Epithelial cell of proximal tubule (primary cell): ENCODE results near the gene PPP1R12A. TPM values are rescaled to one million over a fixed set of nuclear protein-coding genes. Genes with fewer than 3 reads are reported as not detected.

Experiments used
- DNase-seq: peaks from one replicate; pipeline ENCODE4 v3.0.0-alpha.2; 2011; ENCODE audit warnings: low read depth
- H3K4me3 ChIP-seq: 2 replicates; pipeline ENCODE4 v1.5.1; 2011; ENCODE audit warnings: low read depth, mild to moderate bottlenecking, low read length
- CTCF ChIP-seq: conservative IDR thresholded peaks from 2 replicates; pipeline ENCODE4 v1.5.1; 2012; ENCODE audit warnings: low read depth, mild to moderate bottlenecking, low read length
- total RNA-seq: library from RNA; depleted of rRNA; stranded (reverse); fragments of >200 nt; gene quantifications from 2 replicates; pipeline ENCODE4 v1.2.3, GENCODE V29; 2015

The PPP1R12A gene
- total RNA-seq, 1 donor from 2014 or later = 66.0 TPM

DNA sequence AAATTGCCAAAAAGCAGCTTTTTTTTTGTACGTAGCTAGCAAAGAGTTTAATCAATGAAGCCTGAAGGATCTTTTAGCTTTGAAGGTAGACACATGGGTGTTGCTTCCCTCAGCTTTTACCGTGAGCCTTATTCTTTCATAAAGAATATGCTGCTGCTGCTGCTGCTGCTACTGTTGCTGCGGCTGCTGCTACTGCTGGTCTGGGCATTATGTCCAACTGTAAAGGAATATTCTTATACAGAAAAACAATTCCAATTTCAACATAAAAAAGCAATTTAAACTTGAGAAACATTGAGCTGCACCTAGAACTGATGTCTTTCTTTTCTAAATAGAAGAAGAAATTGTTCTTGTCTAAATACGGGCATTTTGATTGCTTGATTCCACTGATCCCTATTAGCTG lies 38.9 kb upstream of the PPP1R12A start:
- DNase-seq = no peak
- TF ChIP-seq CTCF = no peak

DNA sequence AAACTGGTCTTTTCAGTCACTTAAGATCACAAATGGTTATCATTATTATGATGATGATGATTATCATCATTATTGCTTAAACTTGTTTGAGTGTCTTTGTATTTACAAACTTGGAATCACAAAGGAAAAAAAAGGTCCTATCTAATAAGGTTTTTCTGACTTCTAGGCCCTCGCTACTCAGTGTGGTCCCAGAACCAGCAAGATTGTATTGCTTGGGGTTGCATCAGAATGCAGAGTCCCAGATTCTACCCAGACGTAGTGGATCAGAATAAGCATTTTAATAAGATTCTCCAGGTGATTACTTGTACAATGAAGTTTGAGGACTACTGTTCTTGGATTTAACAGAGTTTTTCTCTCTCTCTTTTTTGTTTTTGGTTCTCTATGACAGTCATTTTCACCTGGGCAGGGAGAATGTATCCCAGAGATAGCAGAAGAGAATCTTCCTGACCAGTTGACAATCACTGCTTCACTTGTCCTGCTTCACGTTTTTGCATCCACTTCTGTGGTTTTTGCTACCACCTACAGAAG lies 29.3 kb upstream of the PPP1R12A start:
- TF ChIP-seq CTCF = no peak
- no peak for DNase-seq
- no peak overlapping the region for H3K4me3 ChIP-seq

More for the DNA sequence above, 38.9 kb upstream of the PPP1R12A start:
- no peak overlapping the region for H3K4me3 ChIP-seq

GRCh38 chr12:79961411-79961810 lies 26.5 kb upstream of the PPP1R12A start:
- H3K4me3 ChIP-seq = no peak overlapping the region
- TF ChIP-seq CTCF = no peak
- DNase-seq = no peak

DNA sequence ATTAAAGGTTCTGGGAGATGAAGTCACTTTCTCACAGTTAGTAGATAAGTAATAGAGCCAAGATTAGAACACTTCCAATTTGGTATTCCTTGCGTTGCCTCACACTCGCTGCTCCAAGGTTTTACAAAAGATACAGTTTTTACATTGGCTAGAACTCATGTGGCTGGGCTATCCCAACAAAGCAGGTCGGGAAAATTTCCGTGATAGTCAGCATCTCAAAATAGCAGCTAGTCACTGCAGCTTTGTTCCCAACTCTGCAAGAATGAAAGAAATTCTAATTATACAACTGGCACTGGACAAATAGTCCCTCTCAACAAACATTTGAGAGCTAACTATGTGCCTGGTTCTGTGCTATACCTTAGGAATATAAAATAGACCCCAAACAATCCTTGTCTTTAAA lies 24.6 kb upstream of the PPP1R12A start:
- no peak for TF ChIP-seq CTCF
- no peak overlapping the region for H3K4me3 ChIP-seq
- DNase-seq = no peak

DNA sequence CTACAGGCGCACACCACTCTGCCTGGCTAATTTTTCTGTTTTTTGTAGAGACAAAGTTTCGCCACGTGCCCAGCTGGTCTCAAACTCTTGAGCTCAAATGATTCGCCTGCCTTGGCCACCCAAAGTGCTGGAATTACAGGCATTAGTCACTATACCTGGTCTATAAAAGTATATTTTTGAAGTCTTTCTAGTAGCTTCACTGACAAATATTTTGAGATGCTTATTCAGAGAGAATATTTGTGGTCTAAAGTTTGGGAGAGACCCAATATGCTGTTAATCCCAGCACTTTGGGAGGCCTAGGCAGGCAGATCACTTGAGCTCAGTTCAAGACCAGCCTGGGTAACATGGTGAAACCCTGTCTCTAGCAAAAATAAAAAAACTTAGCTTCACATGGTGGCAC lies 22.0 kb upstream of the PPP1R12A start:
- H3K4me3 ChIP-seq = no peak overlapping the region
- DNase-seq = no peak
- TF ChIP-seq CTCF = no peak

GRCh38 chr12:79955561-79955960 lies 20.7 kb upstream of the PPP1R12A start:
- DNase-seq = no peak
- no peak for TF ChIP-seq CTCF
- H3K4me3 ChIP-seq = no peak overlapping the region

GRCh38 chr12:79954037-79954610 lies 19.2 kb upstream of the PPP1R12A start:
- no peak for DNase-seq
- no peak for TF ChIP-seq CTCF
- H3K4me3 ChIP-seq = no peak overlapping the region
